ENCODE measurements around the gene TBC1D9.

TBC1D9 gene

GRCh38 chr4:140579278-140579677 is 176.9 kb downstream of the TBC1D9 start:
- WGBS, 2 experiments (ENCODE audit: insufficient coverage in 2 of 2) = 94 to 95% methylated on average over 15 to 19 of the region's 27 CpGs
- Histone ChIP-seq H3K27ac (ENCODE audit: low read depth, low read length, severe bottlenecking) (no peak overlapping the region), H3K36me3 (ENCODE audit: control insufficient read depth, insufficient read depth, low read length) (no peaks in the 10 kb centered on the region), H3K4me3 (ENCODE audit: extremely low read depth, insufficient read depth, low read length, poor library complexity, severe bottlenecking) (no peak overlapping the region), H3K9me3 (ENCODE audit: control insufficient read depth, low read length) (no peaks in the 10 kb centered on the region), H3K4me1 (ENCODE audit: control insufficient read depth, insufficient read depth, low read length, poor library complexity, severe bottlenecking) (no peaks in the 10 kb centered on the region)

- no peak overlapping the region for H3K4me3 ChIP-seq (ENCODE audit: extremely low read depth, insufficient read depth, low read length, poor library complexity, severe bottlenecking)
- no peak overlapping the region for H3K27ac ChIP-seq (ENCODE audit: low read depth, low read length, severe bottlenecking)
- no peaks in the 10 kb centered on the region for H3K9me3 ChIP-seq (ENCODE audit: control insufficient read depth, low read length)
- no peaks in the 10 kb centered on the region for H3K4me1 ChIP-seq (ENCODE audit: control insufficient read depth, insufficient read depth, low read length, poor library complexity, severe bottlenecking)
- no peaks in the 10 kb centered on the region for H3K36me3 ChIP-seq (ENCODE audit: control insufficient read depth, insufficient read depth, low read length)
- 67 to 85% methylated on average over 2 to 4 of the region's 4 CpGs for WGBS, 2 experiments (ENCODE audit: insufficient coverage in 2 of 2)
Observed at GRCh38 chr4:140575489-140575888, 180.7 kb downstream of the TBC1D9 start.

GRCh38 chr4:140571620-140572019 is 184.6 kb downstream of the TBC1D9 start:
- no CpG with 5 or more reads among the region's 2 CpGs for WGBS, 2 experiments (ENCODE audit: insufficient coverage in 2 of 2)
- Histone ChIP-seq H3K27ac (ENCODE audit: low read depth, low read length, severe bottlenecking) (no peak overlapping the region), H3K4me3 (ENCODE audit: extremely low read depth, insufficient read depth, low read length, poor library complexity, severe bottlenecking) (no peak overlapping the region)

More at GRCh38 chr4:140571620-140572019, 184.6 kb downstream of the TBC1D9 start:
- Histone ChIP-seq H3K4me1 (ENCODE audit: control insufficient read depth, insufficient read depth, low read length, poor library complexity, severe bottlenecking) (peaks cover 10% of the 10 kb centered on the region), H3K36me3 (ENCODE audit: control insufficient read depth, insufficient read depth, low read length) (no peaks in the 10 kb centered on the region), H3K9me3 (ENCODE audit: control insufficient read depth, low read length) (no peaks in the 10 kb centered on the region)

All from mesodermal cell (in vitro differentiated cells).